Astrocyte of the cerebellum (primary cell): ENCODE results near the gene PRDX2.
"Not testable (repeated sequence)": the region's sequence is repeated elsewhere in the genome, so short reads cannot be mapped to it uniquely, and the experiment has no call there.

Experiments
- DNase-seq: peaks from one replicate; pipeline ENCODE4 v3.0.0-alpha.2; 2011; ENCODE audit warnings: low read depth
- H3K4me3 ChIP-seq: 2 replicates; pipeline ENCODE4 v1.5.1; 2011; ENCODE audit warnings: mild to moderate bottlenecking, low read depth, low read length, moderate library complexity
- CTCF ChIP-seq: IDR thresholded peaks from 2 replicates; pipeline ENCODE4 v1.5.1; 2012; ENCODE audit warnings: low read length, low read depth, moderate library complexity, mild to moderate bottlenecking; ENCODE audit errors: missing control alignments
- in situ Hi-C: cut with HindIII; loops from 2 replicates; pipeline ENCODE4 v1.10.0; 2017; ENCODE audit warnings: low sequenced_read_pairs

The PRDX2 gene

GRCh38 chr19:12802267-12803106, 887 bp upstream of the PRDX2 start:
- peak overlapping the region; percentile 88 for H3K4me3 ChIP-seq
- no peak for DNase-seq
- no peak for TF ChIP-seq CTCF
- in situ Hi-C loops: no loop called here

GRCh38 chr19:12800923-12801465, 606 bp downstream of the PRDX2 start:
- in situ Hi-C loops: no loop called here
- DNase-seq: no peak
- TF ChIP-seq CTCF: no peak
- peak overlapping the region; percentile 88 for H3K4me3 ChIP-seq

- in situ Hi-C loops: no loop called here
- no peak for TF ChIP-seq CTCF
- peak overlapping the region; percentile 88 for H3K4me3 ChIP-seq
- no peak for DNase-seq
These were observed 1.2 kb downstream of the PRDX2 start for GRCh38 chr19:12800466-12800770.

- no peak for TF ChIP-seq CTCF
- DNase-seq: no peak
- in situ Hi-C loops: no loop called here
- no peak overlapping the region for H3K4me3 ChIP-seq
These were observed 1.7 kb downstream of the PRDX2 start for GRCh38 chr19:12799742-12800465.

GRCh38 chr19:12797607-12798006, 4.0 kb downstream of the PRDX2 start:
- in situ Hi-C loops, DNase-seq, H3K4me3 ChIP-seq: not testable (repeated sequence)

- TF ChIP-seq CTCF: no peak
- DNase-seq: no peak
- no peak overlapping the region for H3K4me3 ChIP-seq
- in situ Hi-C loops: no loop called here
These were observed 4.4 kb downstream of the PRDX2 start for GRCh38 chr19:12797141-12797587.
